RWPE2 (cell line): ENCODE results near the gene TELO2.

Experiments used
- ATAC-seq: fragments of 200-7000 bp; cut with Tn5 transposase; 3 replicates; pipeline ENCODE4 v1.9.1; 2021; ENCODE audit warnings: low read depth
- DNase-seq: peaks from one replicate; pipeline ENCODE4 v3.0.0-alpha.2; 2020; ENCODE audit warnings: low spot score
- H3K27ac ChIP-seq: fragments of 450-650 bp; 2 replicates; pipeline ENCODE4 v1.5.1; 2017; ENCODE audit warnings: mild to moderate bottlenecking; ENCODE audit not compliant: poor library complexity, severe bottlenecking
- H3K27me3 ChIP-seq: fragments of 250-450 bp; sonication (Bioruptor Pico); 2 replicates; pipeline ENCODE4 v1.5.1; 2021; ENCODE audit warnings: mild to moderate bottlenecking, moderate library complexity; ENCODE audit not compliant: insufficient read depth, poor library complexity, severe bottlenecking
- H3K36me3 ChIP-seq: fragments of 250-450 bp; sonication (Bioruptor Pico); 2 replicates; pipeline ENCODE4 v1.5.1; 2020; ENCODE audit warnings: low read depth, mild to moderate bottlenecking, moderate library complexity
- H3K4me1 ChIP-seq: fragments of 250-450 bp; sonication (Bioruptor Pico); 2 replicates; pipeline ENCODE4 v1.5.1; 2021; ENCODE audit warnings: mild to moderate bottlenecking, moderate library complexity; ENCODE audit not compliant: insufficient read depth, poor library complexity, severe bottlenecking
- H3K4me3 ChIP-seq: fragments of 250-450 bp; sonication (Bioruptor Pico); 2 replicates; pipeline ENCODE4 v1.5.1; 2021; ENCODE audit warnings: mild to moderate bottlenecking, moderate library complexity; ENCODE audit not compliant: severe bottlenecking
- H3K9me3 ChIP-seq: fragments of 250-450 bp; sonication (Bioruptor Pico); 2 replicates; pipeline ENCODE4 v1.5.1; 2021; ENCODE audit warnings: mild to moderate bottlenecking, moderate library complexity; ENCODE audit not compliant: severe bottlenecking
- TF ChIP-seq, protein P1 (sequence below): fragments of 450-650 bp; IDR thresholded peaks from one replicate; pipeline ENCODE4 v1.5.1; 2017; ENCODE audit warnings: mild to moderate bottlenecking, moderate library complexity; ENCODE audit not compliant: poor library complexity, severe bottlenecking

Gene TELO2

DNA sequence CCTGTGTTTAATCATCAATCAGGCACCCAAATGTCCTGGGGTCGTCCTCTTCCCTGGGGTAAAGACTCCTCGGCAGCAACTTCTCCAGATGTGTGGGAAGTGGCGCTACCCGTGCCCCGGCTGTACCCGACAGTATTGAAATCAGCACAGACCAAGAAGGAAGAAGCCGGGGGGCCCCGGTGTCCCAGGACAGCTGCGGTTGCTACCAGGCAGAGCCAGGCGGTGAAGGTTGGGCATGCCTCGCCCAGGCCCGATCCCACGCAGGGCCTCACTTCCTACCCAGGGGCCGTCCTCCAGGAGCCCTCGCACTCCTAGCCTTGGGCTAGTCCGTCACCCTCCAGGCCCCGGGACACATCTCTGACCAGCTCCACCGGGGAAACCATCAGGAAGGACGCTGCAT is 39.8 kb upstream of the TELO2 start:
- DNase-seq: no peak
- Histone ChIP-seq H3K4me3 (no peak overlapping the region), H3K9me3 (no peaks in the 10 kb centered on the region), H3K36me3 (0 out of 2 replicates have a peak, but pooled peaks cover 2% of the 10 kb centered on the region), H3K4me1 (no peaks in the 10 kb centered on the region), H3K27ac (no peak overlapping the region), H3K27me3 (no peaks in the 10 kb centered on the region)
- TF ChIP-seq, protein P1, sequence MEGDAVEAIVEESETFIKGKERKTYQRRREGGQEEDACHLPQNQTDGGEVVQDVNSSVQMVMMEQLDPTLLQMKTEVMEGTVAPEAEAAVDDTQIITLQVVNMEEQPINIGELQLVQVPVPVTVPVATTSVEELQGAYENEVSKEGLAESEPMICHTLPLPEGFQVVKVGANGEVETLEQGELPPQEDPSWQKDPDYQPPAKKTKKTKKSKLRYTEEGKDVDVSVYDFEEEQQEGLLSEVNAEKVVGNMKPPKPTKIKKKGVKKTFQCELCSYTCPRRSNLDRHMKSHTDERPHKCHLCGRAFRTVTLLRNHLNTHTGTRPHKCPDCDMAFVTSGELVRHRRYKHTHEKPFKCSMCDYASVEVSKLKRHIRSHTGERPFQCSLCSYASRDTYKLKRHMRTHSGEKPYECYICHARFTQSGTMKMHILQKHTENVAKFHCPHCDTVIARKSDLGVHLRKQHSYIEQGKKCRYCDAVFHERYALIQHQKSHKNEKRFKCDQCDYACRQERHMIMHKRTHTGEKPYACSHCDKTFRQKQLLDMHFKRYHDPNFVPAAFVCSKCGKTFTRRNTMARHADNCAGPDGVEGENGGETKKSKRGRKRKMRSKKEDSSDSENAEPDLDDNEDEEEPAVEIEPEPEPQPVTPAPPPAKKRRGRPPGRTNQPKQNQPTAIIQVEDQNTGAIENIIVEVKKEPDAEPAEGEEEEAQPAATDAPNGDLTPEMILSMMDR: no peak
- ATAC-seq: no peak

DNA sequence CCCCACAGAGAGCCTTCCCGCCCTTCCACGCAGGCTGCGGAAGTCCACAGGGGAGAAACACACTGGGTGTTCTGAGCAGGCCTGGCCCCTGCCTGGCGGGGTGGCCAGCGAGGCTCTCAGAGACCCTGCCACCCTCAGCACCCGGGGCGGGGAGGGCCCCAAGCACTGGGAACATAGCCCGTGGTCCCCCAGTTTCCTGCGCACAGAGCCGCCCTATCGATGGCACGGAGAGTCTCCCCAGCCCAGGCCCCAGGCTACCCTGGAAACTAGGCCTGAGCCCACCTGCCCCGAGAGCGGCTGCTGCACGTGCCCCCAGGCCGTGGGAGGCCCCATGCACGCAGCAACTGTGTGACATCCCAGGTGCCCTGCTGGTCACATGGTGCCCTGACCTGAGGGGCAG is 38.6 kb upstream of the TELO2 start:
- Histone ChIP-seq H3K27me3 (no peaks in the 10 kb centered on the region), H3K4me3 (no peak overlapping the region), H3K36me3 (0 out of 2 replicates have a peak, but pooled peaks cover 2% of the 10 kb centered on the region), H3K27ac (no peak overlapping the region), H3K9me3 (no peaks in the 10 kb centered on the region), H3K4me1 (no peaks in the 10 kb centered on the region)
- TF ChIP-seq, protein P1: no peak
- DNase-seq (no peak), ATAC-seq (no peak)

DNA sequence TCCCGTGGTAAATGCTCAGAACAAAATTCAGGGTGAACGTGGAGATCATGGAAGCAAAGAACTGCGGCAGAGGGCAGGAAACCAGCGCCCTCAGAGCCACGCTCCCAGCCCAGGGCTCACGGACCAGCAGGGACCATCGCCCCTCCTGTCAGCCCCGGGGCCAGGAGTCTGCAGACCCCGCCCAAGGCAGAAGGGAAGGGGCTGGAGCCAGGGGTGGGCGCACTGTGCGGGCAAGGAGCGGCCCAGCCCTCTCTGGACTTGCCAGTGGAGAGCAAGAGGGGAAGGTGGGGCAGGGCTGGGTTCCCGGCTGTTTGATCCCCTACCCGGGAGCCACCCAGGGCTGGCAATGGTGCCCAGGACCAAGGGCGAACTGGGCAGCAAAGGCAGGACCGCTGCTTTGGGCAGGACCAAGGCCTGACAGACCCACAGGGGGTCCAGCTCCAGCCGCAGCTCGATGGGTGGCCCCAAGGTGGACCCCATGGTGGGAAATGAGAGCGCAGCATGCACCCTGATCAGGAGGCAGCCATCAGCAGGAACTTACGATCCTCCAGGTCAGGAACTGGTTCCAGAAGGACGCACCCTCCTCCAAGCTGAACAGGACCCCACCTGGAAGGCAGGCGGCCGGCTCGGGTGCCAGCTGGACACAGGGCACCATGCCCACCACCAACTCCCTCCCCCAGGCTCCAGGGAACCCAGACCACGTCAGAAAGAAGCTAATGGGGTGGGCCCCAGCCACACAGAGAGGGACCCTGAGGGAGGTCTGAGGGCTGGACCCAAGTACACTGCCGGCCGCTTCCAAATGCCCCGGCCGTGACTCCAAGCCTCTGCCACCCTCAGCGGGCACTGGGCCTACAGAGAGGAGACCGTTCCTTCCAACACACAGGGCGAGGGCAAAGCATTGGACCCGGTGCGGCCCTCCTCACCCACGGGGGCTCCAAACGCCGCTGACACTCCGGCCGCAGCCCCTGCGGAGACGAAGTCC is 37.7 kb upstream of the TELO2 start:
- Histone ChIP-seq H3K4me1 (no peaks in the 10 kb centered on the region), H3K9me3 (no peaks in the 10 kb centered on the region), H3K36me3 (0 out of 2 replicates have a peak, but pooled peaks cover 2% of the 10 kb centered on the region), H3K27me3 (no peaks in the 10 kb centered on the region), H3K27ac (no peak overlapping the region), H3K4me3 (no peak overlapping the region)
- TF ChIP-seq, protein P1: no peak
- DNase-seq (no peak), ATAC-seq (no peak)

DNA sequence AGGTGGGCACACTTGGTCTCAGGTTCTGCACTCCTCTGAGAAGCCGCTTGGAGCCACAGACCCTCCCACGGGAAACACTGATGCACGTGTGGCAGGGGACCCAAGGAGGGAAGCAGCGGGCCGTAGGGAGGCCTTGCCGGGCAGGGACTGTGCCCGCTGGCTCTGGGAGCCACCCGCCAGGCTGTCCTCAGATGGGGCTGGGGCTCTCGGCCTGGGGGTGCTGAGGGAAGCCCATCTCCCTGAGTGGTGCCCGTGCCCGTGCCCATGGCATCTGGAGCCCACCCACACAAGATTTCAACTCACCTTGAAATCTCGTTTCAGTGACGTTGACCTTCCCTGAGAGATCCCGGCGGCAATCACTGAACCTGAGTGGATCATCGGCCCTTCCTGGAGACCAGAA is 36.2 kb upstream of the TELO2 start:
- 0 out of 2 replicates have a peak, but pooled peaks cover 2% of the 10 kb centered on the region for H3K36me3 ChIP-seq
- no peak for ATAC-seq

More for the DNA sequence above, 36.2 kb upstream of the TELO2 start:
- no peak for DNase-seq
- no peaks in the 10 kb centered on the region for H3K27me3 ChIP-seq
- no peaks in the 10 kb centered on the region for H3K9me3 ChIP-seq
- no peak overlapping the region for H3K4me3 ChIP-seq
- H3K4me1 ChIP-seq: no peaks in the 10 kb centered on the region
- TF ChIP-seq, protein P1: no peak
- no peak overlapping the region for H3K27ac ChIP-seq
